DMS 273 (cell line): ENCODE results near the gene ANKRD44.

Experiments used
- DNase-seq: peaks from one replicate; lab custom pipeline; 2025; ENCODE audit not compliant: unreplicated experiment; lab: John Stamatoyannopoulos, UW

ANKRD44 gene

DNA sequence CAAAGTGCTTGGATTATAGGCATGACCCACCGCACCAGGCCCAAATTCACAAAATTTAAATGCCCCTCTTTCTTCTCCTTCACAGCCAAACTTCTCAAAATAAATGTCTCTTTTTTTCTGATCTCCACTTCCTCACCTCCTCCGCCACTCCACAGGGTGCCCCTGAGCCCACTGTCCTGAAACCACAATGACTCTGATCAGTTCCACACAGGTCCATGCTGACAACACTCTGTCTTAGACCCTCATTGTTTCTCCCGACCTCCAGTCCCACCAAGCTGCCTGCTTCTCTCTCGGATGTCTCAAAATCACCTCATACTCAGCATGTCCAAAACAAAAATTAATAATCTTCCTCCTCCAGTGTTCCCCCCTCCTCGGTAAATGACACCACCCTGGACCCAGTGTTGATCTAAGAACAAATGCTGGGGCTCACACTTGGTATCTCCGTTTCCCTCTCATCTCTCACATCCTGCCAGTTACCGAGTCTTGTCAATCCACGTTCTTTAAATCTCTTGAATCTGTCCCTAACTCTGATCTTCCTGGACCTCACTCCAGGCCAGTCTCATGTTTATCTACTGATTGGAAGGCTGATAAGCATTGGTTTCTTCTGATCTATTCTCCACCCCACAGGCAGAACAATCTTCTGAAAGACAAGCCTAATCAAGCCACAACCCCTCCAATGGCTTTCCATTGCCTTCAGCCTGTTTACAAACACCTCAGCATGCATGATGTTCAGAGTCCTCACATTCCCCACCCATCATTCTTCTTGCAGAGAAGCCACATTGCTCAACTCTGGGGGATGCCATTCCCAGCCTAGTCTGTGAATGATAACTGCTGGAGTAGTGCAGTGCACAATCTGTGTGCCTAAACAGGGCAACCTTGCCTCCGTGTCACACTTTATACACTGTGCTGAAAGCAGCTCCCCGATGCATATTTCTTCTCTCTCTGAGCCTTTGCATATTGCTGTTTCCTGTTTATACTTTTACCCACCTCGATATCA is 12.4 kb upstream of the ANKRD44 start:
- no peak for DNase-seq

DNA sequence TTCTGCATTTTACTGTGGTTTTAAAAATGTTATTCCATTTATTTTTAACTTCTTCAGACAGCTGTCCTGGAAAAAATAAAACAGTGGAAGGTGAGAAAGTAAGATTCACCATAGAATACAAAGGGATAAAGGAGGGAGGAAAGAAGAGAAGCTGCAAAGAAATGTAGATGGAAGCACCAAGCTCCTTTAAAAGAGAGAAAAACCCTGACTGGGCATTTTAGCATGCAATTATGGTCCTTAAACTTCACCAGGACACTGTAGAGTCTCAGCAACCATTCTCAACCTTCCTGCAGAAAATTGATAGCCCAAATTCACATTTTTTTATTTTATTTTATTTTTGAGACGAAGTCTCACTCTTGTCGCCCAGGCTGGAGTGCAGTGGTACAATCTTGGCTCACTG is 11.6 kb upstream of the ANKRD44 start:
- DNase-seq: no peak

DNA sequence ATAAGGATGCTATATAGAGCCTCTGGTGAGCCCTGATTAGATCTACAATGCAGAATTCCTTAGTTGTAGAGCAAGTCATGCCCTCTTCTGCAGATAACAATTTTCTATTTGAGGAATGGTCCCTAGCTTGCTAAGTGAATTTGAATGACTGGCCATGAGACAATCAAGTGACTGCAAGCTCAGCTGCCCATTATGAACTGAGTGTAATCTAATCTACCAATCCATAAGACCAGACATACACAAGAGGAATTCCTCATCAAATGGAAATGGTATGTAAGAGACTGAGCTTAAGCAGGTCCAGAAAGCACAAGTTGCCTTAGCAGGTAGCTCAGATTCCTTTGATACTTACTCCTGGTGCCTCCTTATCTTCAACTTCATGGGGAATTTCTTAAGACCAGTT is 4.8 kb upstream of the ANKRD44 start:
- DNase-seq: no peak

DNA sequence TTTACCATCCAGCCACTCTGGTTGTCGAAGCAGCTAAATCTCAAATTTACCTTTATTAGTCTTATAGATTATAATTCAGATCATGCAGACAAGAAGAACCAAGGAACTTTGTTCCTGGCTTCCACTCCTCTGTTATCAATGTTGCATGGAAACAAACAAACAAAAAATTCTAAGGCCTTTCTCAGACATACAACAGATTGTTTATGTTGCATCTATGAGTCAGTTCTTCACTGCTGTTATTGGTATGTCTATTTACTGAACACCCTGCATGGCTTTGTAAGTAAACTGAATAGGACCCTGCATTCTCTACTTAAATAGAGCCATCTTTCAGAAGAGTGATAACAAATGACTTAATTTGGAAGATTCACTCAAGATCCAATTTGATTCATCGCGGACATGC is 1.6 kb upstream of the ANKRD44 start:
- no peak for DNase-seq

DNA sequence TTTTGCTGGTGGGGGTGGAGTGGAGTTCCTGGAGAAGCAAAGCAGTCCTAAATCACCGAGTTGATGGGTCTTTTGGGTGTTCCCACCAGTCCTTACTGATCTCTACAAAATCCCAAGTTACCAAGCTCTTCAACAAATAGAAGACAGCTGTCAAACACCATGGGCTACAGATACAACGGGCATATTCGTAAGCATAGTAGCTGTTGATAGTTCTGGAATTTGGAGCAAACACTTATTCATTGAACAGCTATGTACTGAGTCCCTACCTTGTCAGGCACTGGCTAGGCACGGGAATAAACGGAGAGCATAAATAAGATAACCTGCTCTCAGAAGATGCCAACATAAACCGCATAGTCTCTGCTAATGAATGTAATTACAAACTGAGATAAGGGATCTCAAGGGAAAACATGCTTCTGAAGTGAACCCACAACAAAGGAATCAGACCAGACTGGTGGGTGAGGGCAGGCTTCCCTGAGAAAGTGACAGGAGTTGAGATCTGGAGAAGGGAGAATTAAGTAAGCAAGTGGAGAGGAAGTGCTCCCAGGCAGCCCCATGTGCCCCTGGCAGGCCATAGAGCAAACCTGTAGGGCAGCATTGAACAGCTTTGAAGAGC is 947 bp upstream of the ANKRD44 start:
- peak; percentile 44 for DNase-seq

DNA sequence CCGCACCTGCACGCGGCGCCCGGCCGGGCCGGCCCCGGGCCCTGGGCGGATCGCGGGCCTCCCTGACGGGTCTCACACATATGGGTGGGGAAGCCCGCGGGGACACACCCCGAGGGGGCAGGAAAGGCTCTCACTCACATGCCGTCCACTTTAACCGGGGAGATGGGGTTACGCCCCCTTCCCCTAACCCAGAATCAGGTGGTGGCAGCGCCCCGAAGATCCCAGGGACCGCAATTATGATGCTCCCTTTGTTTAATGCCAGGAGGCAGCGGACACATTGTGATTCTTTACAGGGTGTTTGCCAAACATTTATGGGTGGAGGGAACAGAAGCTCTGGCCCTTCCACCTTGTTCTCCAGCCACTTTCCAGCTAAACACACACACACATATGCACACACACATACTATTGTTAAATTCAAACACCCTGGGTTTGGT is 424 bp upstream of the ANKRD44 start:
- DNase-seq: no peak

DNA sequence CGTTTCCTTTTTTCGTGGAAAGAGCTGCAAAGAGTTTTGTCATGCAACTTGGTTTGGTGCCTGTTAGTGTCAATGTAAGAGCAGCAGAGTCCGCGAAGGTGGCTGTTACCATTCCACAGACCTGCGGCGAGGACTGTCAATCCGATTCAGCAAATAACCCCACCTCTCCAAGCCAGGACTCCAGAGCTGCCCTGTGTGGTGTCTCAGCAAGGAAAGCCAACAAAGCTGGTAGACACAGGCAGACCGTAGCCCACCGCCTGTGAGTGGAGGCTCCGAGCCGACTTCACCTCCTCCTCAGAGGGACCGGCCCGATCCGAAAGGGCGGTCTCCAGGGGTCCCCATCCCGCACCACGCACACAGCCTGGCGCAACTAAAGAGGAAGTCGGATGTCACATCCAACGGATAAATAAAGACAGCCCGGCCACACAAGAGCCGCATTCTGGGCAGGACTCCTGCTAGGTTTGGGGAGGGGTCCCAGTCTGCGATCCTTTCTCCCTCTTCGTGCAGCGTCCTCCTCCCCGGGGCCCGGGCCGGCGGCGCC is 819 bp downstream of the ANKRD44 start:
- DNase-seq: peak; percentile 40

DNA sequence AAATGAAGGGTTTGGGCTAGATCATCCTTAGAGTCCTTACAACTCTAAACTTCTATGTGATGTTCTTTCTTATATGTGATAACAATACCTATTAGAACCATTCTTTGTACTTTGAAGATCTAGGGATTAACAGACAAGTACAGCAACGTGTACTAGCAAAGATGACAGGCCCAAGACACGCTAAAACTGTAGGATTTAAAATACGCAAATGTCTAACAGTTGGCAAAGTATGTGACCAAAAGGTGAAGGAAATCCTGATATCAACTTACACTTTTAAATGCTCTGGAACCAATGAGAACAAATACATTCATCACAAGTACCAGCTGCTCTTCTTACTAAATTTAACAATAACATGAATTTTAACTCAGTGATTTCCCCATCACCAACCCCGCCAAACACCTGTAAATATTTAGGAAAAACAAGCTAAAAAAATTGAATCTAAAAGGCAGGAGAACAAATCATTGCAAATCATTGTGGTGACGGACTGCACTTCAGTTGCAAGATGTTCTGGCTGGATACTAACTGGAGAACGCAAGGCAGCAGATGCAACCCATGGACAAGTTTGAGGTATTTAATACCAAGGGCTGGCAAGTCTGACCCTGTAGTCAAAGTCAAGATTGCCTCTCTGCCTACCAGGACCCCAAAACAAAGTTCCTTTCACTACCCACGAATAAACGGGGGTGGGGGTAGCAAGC is 1.4 kb downstream of the ANKRD44 start:
- peak; percentile 12 for DNase-seq

DNA sequence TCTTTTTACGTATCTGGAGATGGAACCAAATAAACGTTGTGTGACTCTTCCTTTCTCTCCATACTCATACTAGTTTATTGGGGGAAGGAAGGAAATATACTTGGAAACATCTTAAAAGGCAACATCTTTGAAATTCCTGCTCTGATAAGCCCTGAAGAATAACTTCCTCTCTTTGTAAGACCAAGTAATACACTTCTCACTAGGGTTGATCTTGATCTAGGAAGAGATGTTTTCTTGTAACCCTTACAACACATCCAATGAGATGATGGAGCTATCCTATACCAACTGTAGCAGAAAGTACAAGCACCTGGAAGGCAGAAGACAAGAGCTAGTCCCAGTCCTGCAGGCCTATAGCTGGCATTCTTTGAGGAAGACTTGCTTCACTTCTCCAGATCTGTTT is 2.0 kb downstream of the ANKRD44 start:
- no peak for DNase-seq

DNA sequence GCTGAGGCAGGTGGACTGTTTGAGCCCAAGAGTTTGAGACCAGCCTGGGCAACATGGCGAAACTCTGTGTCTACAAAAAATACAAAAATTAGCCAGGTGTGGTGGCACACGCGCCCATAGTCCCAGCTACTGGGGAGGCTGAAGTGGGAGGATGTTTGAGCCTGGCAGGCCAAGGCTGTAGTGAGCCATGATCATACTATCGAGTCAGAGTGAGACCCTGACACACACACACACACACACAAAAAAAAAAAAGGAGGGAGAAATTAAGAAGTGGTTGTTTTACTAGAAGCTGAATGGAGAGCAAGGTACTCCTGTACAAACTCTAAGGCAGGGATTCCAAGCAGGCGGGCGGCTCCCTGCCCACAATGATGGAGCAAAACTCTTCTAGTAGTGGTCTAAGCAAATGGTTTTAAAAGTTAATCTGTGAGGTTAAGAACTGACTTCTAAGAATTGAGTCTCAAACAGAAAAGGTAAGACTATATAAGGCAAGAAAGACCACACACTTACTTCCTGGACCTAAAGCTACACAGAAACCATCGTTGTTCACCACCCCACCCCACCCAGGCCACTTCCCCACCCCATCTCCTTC is 2.6 kb downstream of the ANKRD44 start:
- DNase-seq: no peak

DNA sequence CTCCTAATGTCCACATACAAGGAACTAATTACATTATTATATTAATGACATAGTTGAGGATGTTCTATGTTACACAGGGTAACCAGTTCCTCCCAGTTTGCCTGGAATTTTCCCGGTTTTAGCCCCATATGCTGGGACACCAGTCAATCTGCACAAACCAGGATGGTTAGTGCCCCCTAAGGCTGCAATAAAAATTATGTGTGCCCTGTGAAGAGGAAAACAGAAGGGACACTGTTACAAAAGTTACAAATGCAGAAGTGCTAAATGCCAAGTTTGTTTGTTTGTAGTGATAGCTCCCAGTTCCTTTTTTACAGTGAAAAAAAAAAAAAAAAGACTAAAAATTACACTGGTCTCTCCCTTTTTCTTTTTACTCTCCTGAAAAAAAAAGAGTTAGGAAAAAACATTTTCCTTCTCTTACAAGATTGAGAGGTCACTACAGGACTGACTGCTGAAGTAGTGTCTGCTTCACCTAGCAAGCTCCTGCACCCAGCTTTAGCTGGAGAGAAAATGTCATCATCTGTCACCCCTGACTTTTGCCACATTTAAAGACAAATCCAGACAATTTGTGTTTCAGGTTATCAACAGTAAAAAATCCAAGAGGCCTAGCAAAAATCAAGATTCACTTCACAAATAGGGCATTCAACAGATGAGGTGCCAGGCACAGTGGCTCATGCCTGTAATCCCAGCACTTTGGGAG is 3.2 kb downstream of the ANKRD44 start:
- DNase-seq: peak; percentile 37

DNA sequence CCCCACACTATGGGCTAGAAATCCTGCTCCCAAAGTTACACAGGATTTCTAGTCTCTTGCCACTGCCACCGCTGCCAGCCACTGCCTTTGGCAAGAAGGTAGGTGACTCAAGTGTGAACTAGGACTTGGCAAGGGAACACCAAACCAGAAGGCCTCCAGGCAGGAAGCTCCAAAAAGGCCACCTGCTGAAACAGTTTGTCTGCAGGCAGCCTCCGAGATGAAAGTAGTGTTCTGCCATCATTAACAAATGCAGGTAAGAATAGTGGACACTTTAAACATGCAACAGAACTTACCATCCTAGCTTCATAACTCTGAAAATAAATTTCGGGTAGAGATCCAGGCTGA is 3.9 kb downstream of the ANKRD44 start:
- peak; percentile 68 for DNase-seq

DNA sequence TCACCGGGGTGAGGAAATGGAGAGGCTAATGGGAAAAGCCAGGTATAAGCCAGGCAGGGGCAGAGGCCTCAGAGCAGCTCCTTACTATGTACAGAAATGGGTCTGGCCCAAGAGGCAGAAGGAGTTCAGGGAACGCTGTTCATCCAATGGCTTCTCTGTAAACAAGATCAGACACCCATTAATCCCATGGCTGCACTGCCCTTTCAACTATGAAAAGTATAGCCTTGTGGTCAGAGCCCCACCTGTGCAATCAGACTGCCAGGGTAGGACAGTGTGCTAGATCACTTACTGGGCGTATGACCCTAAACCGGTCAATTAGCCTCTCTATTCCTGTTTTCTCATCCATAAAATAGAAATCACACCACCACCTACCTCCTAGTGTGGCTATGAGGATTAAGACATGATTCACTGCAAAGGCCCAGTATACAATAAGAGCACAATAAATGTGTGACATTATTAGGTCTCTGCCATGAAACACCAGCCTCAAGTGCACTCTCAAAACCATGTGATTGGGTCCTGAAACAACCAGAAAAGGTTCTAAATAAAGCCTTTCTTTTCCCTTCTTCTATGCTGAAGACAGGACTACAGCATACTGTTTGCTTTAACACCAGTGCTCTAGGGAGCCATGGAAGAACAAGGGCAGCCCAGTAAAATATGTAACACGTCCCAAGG is 4.4 kb downstream of the ANKRD44 start:
- DNase-seq: no peak

DNA sequence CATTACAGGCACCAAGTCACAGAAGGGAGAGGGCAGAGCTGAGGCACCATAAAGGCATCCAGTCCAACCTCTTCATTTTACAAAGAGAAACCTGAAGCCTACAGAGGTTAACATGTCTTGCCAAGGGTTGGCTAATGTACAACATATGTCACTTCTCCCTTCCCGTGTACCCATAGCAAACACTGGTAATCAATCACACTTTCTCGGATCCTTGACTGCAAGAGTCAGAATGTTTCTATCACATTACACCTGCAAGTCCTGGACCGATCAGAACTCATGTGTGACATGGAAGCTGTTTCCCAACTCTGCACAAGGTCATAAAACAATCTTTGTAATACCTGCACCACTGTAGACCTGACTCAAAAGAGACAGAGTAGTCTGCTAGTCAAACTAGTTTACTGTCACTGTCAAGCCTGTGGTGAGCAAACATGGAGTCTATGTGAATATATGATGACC is 6.0 kb downstream of the ANKRD44 start:
- DNase-seq: peak; percentile 20

DNA sequence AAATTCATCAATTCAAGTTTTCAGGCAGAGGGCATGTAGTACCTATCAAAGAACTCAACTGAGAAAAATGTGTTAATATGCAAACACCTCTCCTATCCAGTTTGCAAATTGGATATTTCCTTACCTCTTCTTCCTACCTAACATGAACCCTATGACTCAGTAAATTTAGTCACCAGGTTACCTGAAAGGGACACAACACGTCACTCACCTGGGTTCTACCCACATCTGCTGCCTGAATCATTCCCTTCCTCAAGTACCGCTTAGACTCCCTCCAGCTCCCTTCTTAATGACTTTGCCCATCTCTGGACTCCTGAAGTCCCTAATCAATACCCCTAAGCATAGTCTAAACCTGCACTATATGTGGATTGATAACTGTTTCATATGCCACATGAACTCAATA is 10.4 kb downstream of the ANKRD44 start:
- DNase-seq: no peak

DNA sequence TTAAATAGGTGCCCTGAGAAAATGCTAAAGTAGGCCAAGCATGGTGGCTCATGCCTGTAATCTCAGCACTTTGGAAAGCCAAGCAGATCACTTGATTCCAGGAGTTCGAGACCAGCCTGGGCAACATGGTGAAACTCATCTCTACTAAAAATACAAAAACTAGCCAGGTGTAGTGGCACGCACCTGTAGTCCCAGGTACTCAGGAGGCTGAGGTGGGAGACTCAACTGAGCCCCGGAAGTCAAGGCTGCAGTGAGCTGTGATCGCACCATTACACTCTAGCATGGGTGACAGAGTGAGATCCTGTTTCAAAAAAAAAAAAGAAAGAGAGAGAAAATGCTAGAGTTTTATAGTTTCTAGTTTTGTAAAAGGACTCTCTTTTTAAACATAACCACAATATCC is 12.0 kb downstream of the ANKRD44 start:
- DNase-seq: no peak

DNA sequence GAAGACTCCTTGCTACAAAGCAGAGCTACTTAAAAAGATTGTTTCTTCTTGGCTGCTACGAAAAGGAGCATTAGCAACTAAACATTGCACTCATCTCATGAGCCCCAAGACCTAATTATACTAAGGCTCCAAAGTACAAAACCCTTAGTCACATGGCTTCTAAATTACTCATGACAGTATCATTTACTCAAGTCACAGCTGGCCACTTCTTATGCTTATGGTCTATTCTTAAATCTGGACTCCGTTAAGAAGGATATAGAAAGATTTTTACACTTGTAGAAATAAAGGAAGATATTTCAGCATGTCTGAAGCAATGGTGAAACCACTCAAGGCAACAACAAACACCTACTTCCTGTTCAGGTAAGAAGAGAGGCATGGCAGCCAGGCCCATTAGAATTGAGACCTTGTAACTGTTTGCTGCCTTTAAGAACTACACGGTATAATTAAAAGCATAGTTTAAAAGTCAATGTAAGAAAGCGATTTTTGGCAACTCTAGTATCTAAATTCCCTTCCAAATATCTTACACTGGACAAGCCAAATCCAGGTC is 12.7 kb downstream of the ANKRD44 start:
- DNase-seq: no peak

DNA sequence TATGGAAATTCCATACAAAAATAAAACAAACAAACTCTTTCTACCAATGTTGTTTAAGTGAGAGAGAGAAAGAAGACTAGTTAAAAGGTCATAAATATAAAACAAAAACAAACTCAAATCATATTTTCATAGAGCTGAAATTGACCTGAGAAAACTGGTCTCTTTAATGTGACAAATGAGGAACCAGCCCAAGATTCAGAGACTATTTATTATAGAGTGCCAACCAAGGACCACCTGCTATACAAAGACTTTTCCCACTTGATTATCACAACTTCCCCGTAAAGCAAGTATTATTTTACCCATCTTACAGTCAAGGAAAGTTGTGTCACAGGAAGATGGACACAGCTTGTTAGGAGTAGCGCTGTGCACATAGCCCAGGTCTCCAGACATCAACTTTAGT is 13.3 kb downstream of the ANKRD44 start:
- no peak for DNase-seq

DNA sequence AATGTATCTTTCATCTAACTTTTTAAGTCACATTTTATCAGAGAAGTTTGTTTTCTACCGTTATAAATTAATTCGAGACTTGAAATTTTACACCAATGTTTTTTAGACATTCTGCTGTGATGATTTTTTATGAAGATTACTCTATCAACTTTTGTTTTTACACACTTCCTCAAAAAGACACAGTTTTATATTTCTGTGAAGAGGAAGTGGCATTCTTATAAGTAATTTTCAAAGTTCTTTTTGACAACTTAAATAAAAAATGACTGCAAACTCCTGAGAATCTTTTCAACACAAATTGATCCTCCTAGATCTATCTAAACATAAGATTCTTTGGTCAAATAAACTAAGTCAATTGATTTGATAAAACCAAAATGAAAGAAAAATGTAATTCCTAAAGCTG is 13.7 kb downstream of the ANKRD44 start:
- no peak for DNase-seq

DNA sequence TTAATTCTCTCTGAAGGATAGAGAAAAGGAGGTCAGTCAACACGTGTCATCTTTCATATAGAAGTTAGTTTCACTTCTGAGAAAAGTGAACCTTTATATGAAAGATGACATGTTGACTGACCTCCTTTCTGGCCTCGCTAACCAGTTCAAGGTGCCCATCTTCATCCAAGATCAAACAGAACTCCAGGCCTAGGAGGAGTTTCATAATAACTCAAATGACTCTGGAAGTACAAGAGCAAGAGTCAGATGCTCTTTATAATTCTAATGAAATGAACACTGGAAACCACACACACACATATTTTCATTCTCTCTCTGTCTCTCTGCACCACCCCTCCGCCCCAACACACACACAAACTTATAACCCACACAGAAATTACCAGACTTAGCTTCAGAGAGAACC is 16.3 kb downstream of the ANKRD44 start:
- DNase-seq: no peak
